ENCODE measurements around the gene ACSM6.

ACSM6 gene, protein sequence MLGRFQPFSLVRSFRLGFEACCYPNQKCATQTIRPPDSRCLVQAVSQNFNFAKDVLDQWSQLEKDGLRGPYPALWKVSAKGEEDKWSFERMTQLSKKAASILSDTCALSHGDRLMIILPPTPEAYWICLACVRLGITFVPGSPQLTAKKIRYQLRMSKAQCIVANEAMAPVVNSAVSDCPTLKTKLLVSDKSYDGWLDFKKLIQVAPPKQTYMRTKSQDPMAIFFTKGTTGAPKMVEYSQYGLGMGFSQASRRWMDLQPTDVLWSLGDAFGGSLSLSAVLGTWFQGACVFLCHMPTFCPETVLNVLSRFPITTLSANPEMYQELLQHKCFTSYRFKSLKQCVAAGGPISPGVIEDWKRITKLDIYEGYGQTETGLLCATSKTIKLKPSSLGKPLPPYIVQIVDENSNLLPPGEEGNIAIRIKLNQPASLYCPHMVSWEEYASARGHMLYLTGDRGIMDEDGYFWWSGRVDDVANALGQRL

DNA sequence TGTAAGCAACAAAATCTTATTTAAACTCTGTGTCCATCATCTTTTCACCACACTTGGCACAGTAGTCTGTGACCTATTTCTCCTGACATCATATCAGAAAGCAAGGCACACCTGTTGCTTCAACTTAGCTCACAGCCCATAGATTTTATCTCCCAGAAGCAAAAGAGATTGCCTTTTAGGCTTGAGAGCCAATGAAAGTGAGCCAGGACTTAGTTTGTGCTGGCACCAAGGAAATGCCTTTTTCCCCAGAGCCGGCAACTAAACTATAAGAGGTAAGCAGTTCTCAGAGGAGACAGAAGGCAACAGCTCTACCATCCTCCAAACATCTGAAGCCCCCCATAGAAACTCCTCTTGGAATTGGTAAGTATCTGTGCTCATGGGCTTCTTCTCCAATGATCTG lies at the start of gene ACSM6:
Gene ACSM6, plus strand, starts transcription at position 295 of the 400 bp plus-strand sequence. CDS start 248 bp downstream, outside the sequence.
- H3K4me3 ChIP-seq (ENCODE audit: low read length), result no peak within 1 kb of the TSS
- no peaks in the 10 kb centered on the region for H4K20me1 ChIP-seq (ENCODE audit: control insufficient read depth, insufficient read depth, low read depth, low read length)
- no peaks in the 10 kb centered on the region for H3K4me1 ChIP-seq (ENCODE audit: control insufficient read depth, low read length)
- no peaks in the 10 kb centered on the region for H3K27me3 ChIP-seq (ENCODE audit: control insufficient read depth, low read length)
- H3K9me2 ChIP-seq (replicated peaks; ENCODE audit: control insufficient read depth, low read length), result no peaks in the 10 kb centered on the region; the same call in 1 of the 2 replicates
- no peaks in the 10 kb centered on the region for H3F3A ChIP-seq (ENCODE audit: control insufficient read depth, insufficient read depth)
- no peaks in the 10 kb centered on the region for H3K9me3 ChIP-seq (ENCODE audit: control insufficient read depth, insufficient read depth, low read length)
- no peak for TF ChIP-seq CTCF (IDR thresholded peaks at IDR 0.05; ENCODE audit: low read depth, low read length, poor library complexity, severe bottlenecking)
- TF ChIP-seq EZH2phosphoT487 (IDR thresholded peaks at IDR 0.05; ENCODE audit: borderline replicate concordance, low read length), result no peak
- no peak within 1 kb of the TSS for H3K27ac ChIP-seq (ENCODE audit: low read depth, low read length)
- H3K4me2 ChIP-seq (ENCODE audit: low read length), result no peak within 1 kb of the TSS
- H3K36me3 ChIP-seq (ENCODE audit: control insufficient read depth, low read length), result no peaks in the 10 kb centered on the region
- no peaks in the 10 kb centered on the region for H3K79me2 ChIP-seq (ENCODE audit: control insufficient read depth, low read length)

- no peaks in the 10 kb centered on the region for H3F3A ChIP-seq (ENCODE audit: control insufficient read depth, insufficient read depth)
- no peaks in the 10 kb centered on the region for H3K79me2 ChIP-seq (ENCODE audit: control insufficient read depth, low read length)
- no peaks in the 10 kb centered on the region for H3K9me2 ChIP-seq (replicated peaks; ENCODE audit: control insufficient read depth, low read length)
Observed at GRCh38 chr10:95168694-95169093, 25.3 kb upstream of the ACSM6 start.

GRCh38 chr10:95169522-95169921 lies 24.5 kb upstream of the ACSM6 start:
- Histone ChIP-seq H3K27me3 (ENCODE audit: control insufficient read depth, low read length) (no peaks in the 10 kb centered on the region), H3K4me1 (ENCODE audit: control insufficient read depth, low read length) (no peaks in the 10 kb centered on the region), H4K20me1 (ENCODE audit: control insufficient read depth, insufficient read depth, low read depth, low read length) (no peaks in the 10 kb centered on the region), H3K27ac (ENCODE audit: low read depth, low read length) (no peak overlapping the region), H3K4me3 (ENCODE audit: low read length) (no peak overlapping the region), H3K4me2 (ENCODE audit: low read length) (no peak overlapping the region), H3K36me3 (ENCODE audit: control insufficient read depth, low read length) (no peaks in the 10 kb centered on the region), H3K9me3 (ENCODE audit: control insufficient read depth, insufficient read depth, low read length) (no peaks in the 10 kb centered on the region), H3F3A (ENCODE audit: control insufficient read depth, insufficient read depth) (no peaks in the 10 kb centered on the region), H3K9me2 (replicated peaks; ENCODE audit: control insufficient read depth, low read length) (no peaks in the 10 kb centered on the region), H3K79me2 (ENCODE audit: control insufficient read depth, low read length) (no peaks in the 10 kb centered on the region)
- no peak for TF ChIP-seq EZH2phosphoT487 (IDR thresholded peaks at IDR 0.05; ENCODE audit: borderline replicate concordance, low read length)
- TF ChIP-seq CTCF (IDR thresholded peaks at IDR 0.05; ENCODE audit: low read depth, low read length, poor library complexity, severe bottlenecking), result no peak

More at GRCh38 chr10:95168694-95169093, 25.3 kb upstream of the ACSM6 start:
- TF ChIP-seq CTCF (IDR thresholded peaks at IDR 0.05; ENCODE audit: low read depth, low read length, poor library complexity, severe bottlenecking), result no peak
- TF ChIP-seq EZH2phosphoT487 (IDR thresholded peaks at IDR 0.05; ENCODE audit: borderline replicate concordance, low read length), result no peak
- no peak overlapping the region for H3K4me3 ChIP-seq (ENCODE audit: low read length)
- H3K27me3 ChIP-seq (ENCODE audit: control insufficient read depth, low read length), result no peaks in the 10 kb centered on the region
- H4K20me1 ChIP-seq (ENCODE audit: control insufficient read depth, insufficient read depth, low read depth, low read length), result no peaks in the 10 kb centered on the region
- no peak overlapping the region for H3K27ac ChIP-seq (ENCODE audit: low read depth, low read length)
- H3K9me3 ChIP-seq (ENCODE audit: control insufficient read depth, insufficient read depth, low read length), result no peaks in the 10 kb centered on the region
- H3K4me2 ChIP-seq (ENCODE audit: low read length), result no peak overlapping the region
- no peaks in the 10 kb centered on the region for H3K36me3 ChIP-seq (ENCODE audit: control insufficient read depth, low read length)
- no peaks in the 10 kb centered on the region for H3K4me1 ChIP-seq (ENCODE audit: control insufficient read depth, low read length)

All from DOHH2 (cell line).